ENCODE data around the gene CRTC1.

CRTC1 gene

DNA sequence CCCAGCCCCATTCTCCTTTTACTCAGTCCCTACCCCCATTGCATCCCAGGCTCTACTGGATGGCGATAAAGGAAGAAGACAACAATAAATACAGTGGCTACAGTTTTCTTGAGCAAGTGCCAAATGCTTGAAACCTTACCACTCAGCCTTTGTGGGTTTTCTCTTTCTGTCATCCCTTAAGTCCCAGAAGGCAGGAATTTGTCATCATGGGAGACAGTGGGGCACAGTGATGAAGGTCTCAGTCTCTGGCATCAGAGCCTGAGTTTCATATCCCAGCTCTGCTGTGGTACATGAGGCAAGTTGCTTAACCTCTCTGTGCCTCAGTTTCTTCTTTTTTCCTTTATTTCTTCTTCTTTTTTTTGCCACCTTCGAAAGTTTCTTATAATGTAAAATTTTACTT is 112.8 kb downstream of the CRTC1 start:
- H3K14ac ChIP-seq (ENCODE audit: low read length): no peak overlapping the region
- peaks cover 0 to 2% of the 10 kb centered on the region in 2 donors for H3K9me3 ChIP-seq (replicated peaks in 1 of 2; ENCODE audit: control insufficient read depth in 2 of 2, insufficient read depth in 1 of 2, low read depth in 1 of 2, low read length in 2 of 2)
- no peak overlapping the region for H4K91ac ChIP-seq (ENCODE audit: low read depth, low read length, poor library complexity)
- H3K27me3 ChIP-seq (ENCODE audit: control insufficient read depth in 3 of 3, insufficient read depth in 3 of 3, low read depth in 1 of 3, low read length in 3 of 3): peaks cover 2 to 53% (median 52%) of the 10 kb centered on the region in 3 experiments
- H2AK5ac ChIP-seq (ENCODE audit: low read depth, low read length): no peak overlapping the region
- no peak overlapping the region for H3K4me3 ChIP-seq (ENCODE audit: low read length in 2 of 2)
- H3K27ac ChIP-seq (replicated peaks; ENCODE audit: low read length): no peak overlapping the region
- H2BK12ac ChIP-seq (ENCODE audit: low read length): no peak overlapping the region
- WGBS, 2 donors (ENCODE audit: extremely low coverage in 2 of 2, insufficient read length in 2 of 2, insufficient replicate concordance in 1 of 2): no CpG with 5 or more reads among the region's 2 CpGs
- H3K36me3 ChIP-seq (replicated peaks in 1 of 2; ENCODE audit: control insufficient read depth in 2 of 2, insufficient read depth in 2 of 2, low read length in 2 of 2): no peaks in the 10 kb centered on the region
- no peak for DNase-seq (ENCODE audit: low spot score)
- H3K9ac ChIP-seq (ENCODE audit: low read depth, low read length, poor library complexity): no peak overlapping the region
- no peak overlapping the region for H2BK5ac ChIP-seq (ENCODE audit: low read length)
- no peak overlapping the region for H2BK15ac ChIP-seq (ENCODE audit: low read length)
- H2BK120ac ChIP-seq (ENCODE audit: low read depth, low read length): no peak overlapping the region
- H3K23ac ChIP-seq (ENCODE audit: low read depth, low read length, poor library complexity): no peak overlapping the region
- no peak overlapping the region for H3K18ac ChIP-seq (ENCODE audit: low read length)
- H3K4me1 ChIP-seq (ENCODE audit: control insufficient read depth in 2 of 2, insufficient read depth in 1 of 2, low read depth in 1 of 2, low read length in 2 of 2): peaks cover 0 to 8% of the 10 kb centered on the region in 2 donors
- H3K79me1 ChIP-seq (ENCODE audit: low read depth, low read length): no peaks in the 10 kb centered on the region
- H2AFZ ChIP-seq (ENCODE audit: low read length): no peak overlapping the region
- H3K4ac ChIP-seq (ENCODE audit: low read length): no peak overlapping the region
- no peak overlapping the region for H4K8ac ChIP-seq (ENCODE audit: low read depth, low read length)
- H3K4me2 ChIP-seq (ENCODE audit: insufficient read depth, low read length, poor library complexity, severe bottlenecking): no peak overlapping the region

GRCh38 chr19:18798384-18799352 is 115.2 kb downstream of the CRTC1 start:
- Histone ChIP-seq H3K4ac (ENCODE audit: low read length) (no peak overlapping the region), H3K14ac (ENCODE audit: low read length) (peak overlapping the region; percentile 74), H3K23ac (ENCODE audit: low read depth, low read length, poor library complexity) (peak overlapping the region; percentile 38), H3K9ac (ENCODE audit: low read depth, low read length, poor library complexity) (no peak overlapping the region), H2BK12ac (ENCODE audit: low read length) (no peak overlapping the region), H2AFZ (ENCODE audit: low read length) (no peak overlapping the region), H3K4me3 (ENCODE audit: low read length in 2 of 2) (no peak overlapping the region), H2BK15ac (ENCODE audit: low read length) (no peak overlapping the region), H2BK5ac (ENCODE audit: low read length) (peak overlapping the region; percentile 3), H3K27ac (replicated peaks; ENCODE audit: low read length) (no peak overlapping the region), H3K9me3 (replicated peaks in 1 of 2; ENCODE audit: control insufficient read depth in 2 of 2, insufficient read depth in 1 of 2, low read depth in 1 of 2, low read length in 2 of 2) (peaks cover 0 to 2% of the 10 kb centered on the region in 2 donors), H2BK120ac (ENCODE audit: low read depth, low read length) (no peak overlapping the region), H3K27me3 (ENCODE audit: control insufficient read depth in 3 of 3, insufficient read depth in 3 of 3, low read depth in 1 of 3, low read length in 3 of 3) (peaks cover 0 to 32% (median 27%) of the 10 kb centered on the region in 3 experiments), H4K91ac (ENCODE audit: low read depth, low read length, poor library complexity) (no peak overlapping the region), H3K4me2 (ENCODE audit: insufficient read depth, low read length, poor library complexity, severe bottlenecking) (peak overlapping the region; percentile 22), H3K79me1 (ENCODE audit: low read depth, low read length) (no peaks in the 10 kb centered on the region), H3K36me3 (replicated peaks in 1 of 2; ENCODE audit: control insufficient read depth in 2 of 2, insufficient read depth in 2 of 2, low read length in 2 of 2) (no peaks in the 10 kb centered on the region), H3K18ac (ENCODE audit: low read length) (peak overlapping the region; percentile 31), H4K8ac (ENCODE audit: low read depth, low read length) (no peak overlapping the region), H2AK5ac (ENCODE audit: low read depth, low read length) (no peak overlapping the region), H3K4me1 (ENCODE audit: control insufficient read depth in 2 of 2, insufficient read depth in 1 of 2, low read depth in 1 of 2, low read length in 2 of 2) (peaks cover 0 to 8% of the 10 kb centered on the region in 2 donors)
- no peak for DNase-seq (ENCODE audit: low spot score)
- no CpG with 5 or more reads among the region's 22 CpGs for WGBS, 2 donors (ENCODE audit: extremely low coverage in 2 of 2, insufficient read length in 2 of 2, insufficient replicate concordance in 1 of 2)

DNA sequence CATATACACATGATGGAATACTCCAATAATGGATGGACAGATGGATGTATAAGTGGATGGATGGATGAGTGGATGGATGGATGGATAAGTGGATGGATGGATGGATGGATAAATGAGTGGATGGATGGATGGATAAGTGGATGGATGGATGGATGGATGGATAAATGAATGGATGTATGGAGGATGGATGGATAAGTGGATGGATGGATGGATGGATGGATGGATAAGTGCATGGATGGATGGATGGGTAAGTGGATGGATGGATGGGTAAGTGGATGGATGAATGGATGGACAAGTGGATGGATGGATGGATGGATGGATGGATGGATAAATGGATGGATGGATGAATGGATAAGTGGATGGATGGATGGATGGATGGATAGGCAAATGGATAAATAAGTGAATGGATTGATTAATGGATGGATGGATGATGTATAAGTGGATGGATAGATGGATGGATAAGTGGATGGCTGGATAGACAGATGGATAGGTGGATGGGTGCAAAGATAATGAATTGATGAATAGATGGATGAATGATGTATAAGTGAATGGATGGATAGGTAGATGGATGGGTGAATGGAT is 116.0 kb downstream of the CRTC1 start:
- Histone ChIP-seq H2AK5ac (ENCODE audit: low read depth, low read length) (no peak overlapping the region), H3K18ac (ENCODE audit: low read length) (no peak overlapping the region), H4K91ac (ENCODE audit: low read depth, low read length, poor library complexity) (no peak overlapping the region), H3K4me2 (ENCODE audit: insufficient read depth, low read length, poor library complexity, severe bottlenecking) (no peak overlapping the region), H3K36me3 (replicated peaks in 1 of 2; ENCODE audit: control insufficient read depth in 2 of 2, insufficient read depth in 2 of 2, low read length in 2 of 2) (no peaks in the 10 kb centered on the region), H3K14ac (ENCODE audit: low read length) (no peak overlapping the region), H3K9ac (ENCODE audit: low read depth, low read length, poor library complexity) (no peak overlapping the region), H3K27me3 (ENCODE audit: control insufficient read depth in 3 of 3, insufficient read depth in 3 of 3, low read depth in 1 of 3, low read length in 3 of 3) (peaks cover 0 to 28% (median 23%) of the 10 kb centered on the region in 3 experiments), H2BK120ac (ENCODE audit: low read depth, low read length) (no peak overlapping the region), H3K4ac (ENCODE audit: low read length) (no peak overlapping the region), H2BK12ac (ENCODE audit: low read length) (no peak overlapping the region), H3K27ac (replicated peaks; ENCODE audit: low read length) (no peak overlapping the region), H3K4me3 (ENCODE audit: low read length in 2 of 2) (no peak overlapping the region), H3K9me3 (replicated peaks in 1 of 2; ENCODE audit: control insufficient read depth in 2 of 2, insufficient read depth in 1 of 2, low read depth in 1 of 2, low read length in 2 of 2) (peaks cover 0 to 2% of the 10 kb centered on the region in 2 donors), H2AFZ (ENCODE audit: low read length) (no peak overlapping the region), H4K8ac (ENCODE audit: low read depth, low read length) (no peak overlapping the region), H2BK15ac (ENCODE audit: low read length) (no peak overlapping the region), H3K4me1 (ENCODE audit: control insufficient read depth in 2 of 2, insufficient read depth in 1 of 2, low read depth in 1 of 2, low read length in 2 of 2) (peaks cover 0 to 8% of the 10 kb centered on the region in 2 donors), H2BK5ac (ENCODE audit: low read length) (peak overlapping the region; percentile 3), H3K79me1 (ENCODE audit: low read depth, low read length) (no peaks in the 10 kb centered on the region), H3K23ac (ENCODE audit: low read depth, low read length, poor library complexity) (peak overlapping the region; percentile 38)
- no peak for DNase-seq (ENCODE audit: low spot score)

DNA sequence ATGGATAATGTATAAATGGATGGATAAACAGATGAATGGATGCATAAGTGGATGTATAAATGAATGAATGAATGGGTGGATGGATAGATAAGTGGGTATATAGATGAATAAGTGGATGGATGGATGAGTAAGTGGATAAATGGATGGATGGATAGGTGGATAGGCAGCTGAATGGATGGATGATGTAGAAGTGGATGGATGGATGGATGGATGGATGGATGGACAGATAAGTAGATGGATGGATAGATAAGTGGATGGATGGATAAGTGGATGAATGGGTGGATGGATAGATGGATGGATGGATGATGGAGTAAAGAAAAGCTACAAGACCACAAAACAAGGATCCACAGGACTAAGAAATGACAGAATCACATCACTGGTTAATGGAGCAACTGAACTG is 116.6 kb downstream of the CRTC1 start:
- Histone ChIP-seq H2BK5ac (ENCODE audit: low read length) (no peak overlapping the region), H3K27me3 (ENCODE audit: control insufficient read depth in 3 of 3, insufficient read depth in 3 of 3, low read depth in 1 of 3, low read length in 3 of 3) (peaks cover 0 to 28% (median 18%) of the 10 kb centered on the region in 3 experiments), H3K4me2 (ENCODE audit: insufficient read depth, low read length, poor library complexity, severe bottlenecking) (no peak overlapping the region), H2BK120ac (ENCODE audit: low read depth, low read length) (no peak overlapping the region), H3K36me3 (replicated peaks in 1 of 2; ENCODE audit: control insufficient read depth in 2 of 2, insufficient read depth in 2 of 2, low read length in 2 of 2) (no peaks in the 10 kb centered on the region), H3K23ac (ENCODE audit: low read depth, low read length, poor library complexity) (no peak overlapping the region), H3K4ac (ENCODE audit: low read length) (no peak overlapping the region), H2AK5ac (ENCODE audit: low read depth, low read length) (no peak overlapping the region), H3K14ac (ENCODE audit: low read length) (no peak overlapping the region), H3K79me1 (ENCODE audit: low read depth, low read length) (no peaks in the 10 kb centered on the region), H4K91ac (ENCODE audit: low read depth, low read length, poor library complexity) (no peak overlapping the region), H3K27ac (replicated peaks; ENCODE audit: low read length) (no peak overlapping the region), H2BK15ac (ENCODE audit: low read length) (no peak overlapping the region), H3K9me3 (replicated peaks in 1 of 2; ENCODE audit: control insufficient read depth in 2 of 2, insufficient read depth in 1 of 2, low read depth in 1 of 2, low read length in 2 of 2) (peaks cover 0 to 2% of the 10 kb centered on the region in 2 donors), H3K9ac (ENCODE audit: low read depth, low read length, poor library complexity) (no peak overlapping the region), H3K4me1 (ENCODE audit: control insufficient read depth in 2 of 2, insufficient read depth in 1 of 2, low read depth in 1 of 2, low read length in 2 of 2) (peaks cover 0 to 8% of the 10 kb centered on the region in 2 donors), H2BK12ac (ENCODE audit: low read length) (no peak overlapping the region), H3K4me3 (ENCODE audit: low read length in 2 of 2) (no peak overlapping the region), H2AFZ (ENCODE audit: low read length) (no peak overlapping the region), H4K8ac (ENCODE audit: low read depth, low read length) (no peak overlapping the region), H3K18ac (ENCODE audit: low read length) (no peak overlapping the region)
- DNase-seq (ENCODE audit: low spot score): no peak
